Neural progenitor cell (in vitro differentiated cells): ENCODE measurements around the gene ACAA1.

Experiments
- CTCF ChIP-seq: fragments of 200-600 bp; sonication (generic); IDR thresholded peaks from 2 replicates; pipeline ENCODE4 v1.5.1; 2017; ENCODE audit warnings: antibody characterized with exemption, mild to moderate bottlenecking
- EZH2 ChIP-seq: fragments of 200-600 bp; sonication (generic); IDR thresholded peaks from 2 replicates; pipeline ENCODE4 v1.6.1; 2017; ENCODE audit warnings: antibody characterized with exemption, mild to moderate bottlenecking, moderate library complexity
- EZH2phosphoT487 ChIP-seq: fragments of 200-600 bp; sonication (generic); IDR thresholded peaks from 2 replicates; pipeline ENCODE4 v1.6.1; 2017; ENCODE audit warnings: antibody characterized with exemption

- no peak for TF ChIP-seq EZH2phosphoT487
- TF ChIP-seq CTCF, result no peak
- TF ChIP-seq EZH2, result no peak
Observed at GRCh38 chr3:38125305-38126120, 11.4 kb downstream of the ACAA1 start.
